ENCODE measurements around the gene OR4D11.

DNA sequence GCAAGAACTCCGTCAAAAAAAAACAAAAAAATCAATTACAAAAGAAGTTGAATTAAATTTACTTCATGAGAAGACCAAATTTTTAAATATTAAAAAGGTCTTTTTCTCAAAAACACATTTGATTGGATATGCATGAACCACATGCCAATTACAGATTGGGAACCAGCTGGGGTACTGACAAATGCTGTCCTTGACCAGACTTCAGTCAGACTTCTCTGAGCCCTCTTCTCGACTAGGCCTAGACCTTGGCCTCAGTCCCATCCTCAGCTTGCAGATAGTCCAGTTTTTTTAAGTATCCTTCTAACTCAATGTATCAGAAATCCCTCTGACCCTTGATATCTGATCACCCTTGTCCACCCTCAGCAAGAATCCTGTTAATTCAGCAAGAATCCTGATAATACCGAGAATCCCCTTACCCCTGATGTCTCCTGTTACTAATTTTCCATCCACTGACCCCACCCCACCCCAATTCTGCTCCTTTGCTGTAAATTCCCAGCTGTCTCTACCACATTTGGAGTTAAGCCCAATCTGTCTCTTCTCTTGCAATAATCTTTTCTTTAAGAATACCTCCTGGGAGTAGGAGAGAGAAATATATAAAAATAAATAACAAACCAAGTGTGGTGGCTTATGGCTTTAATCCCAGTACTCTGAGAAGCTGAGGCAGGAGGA, 38.9 kb downstream of the OR4D11 start:
- TF ChIP-seq, protein P1, sequence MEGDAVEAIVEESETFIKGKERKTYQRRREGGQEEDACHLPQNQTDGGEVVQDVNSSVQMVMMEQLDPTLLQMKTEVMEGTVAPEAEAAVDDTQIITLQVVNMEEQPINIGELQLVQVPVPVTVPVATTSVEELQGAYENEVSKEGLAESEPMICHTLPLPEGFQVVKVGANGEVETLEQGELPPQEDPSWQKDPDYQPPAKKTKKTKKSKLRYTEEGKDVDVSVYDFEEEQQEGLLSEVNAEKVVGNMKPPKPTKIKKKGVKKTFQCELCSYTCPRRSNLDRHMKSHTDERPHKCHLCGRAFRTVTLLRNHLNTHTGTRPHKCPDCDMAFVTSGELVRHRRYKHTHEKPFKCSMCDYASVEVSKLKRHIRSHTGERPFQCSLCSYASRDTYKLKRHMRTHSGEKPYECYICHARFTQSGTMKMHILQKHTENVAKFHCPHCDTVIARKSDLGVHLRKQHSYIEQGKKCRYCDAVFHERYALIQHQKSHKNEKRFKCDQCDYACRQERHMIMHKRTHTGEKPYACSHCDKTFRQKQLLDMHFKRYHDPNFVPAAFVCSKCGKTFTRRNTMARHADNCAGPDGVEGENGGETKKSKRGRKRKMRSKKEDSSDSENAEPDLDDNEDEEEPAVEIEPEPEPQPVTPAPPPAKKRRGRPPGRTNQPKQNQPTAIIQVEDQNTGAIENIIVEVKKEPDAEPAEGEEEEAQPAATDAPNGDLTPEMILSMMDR (IDR thresholded peaks at IDR 0.05) = no peak
- TF ChIP-seq POLR2A (IDR thresholded peaks at IDR 0.05) = no peak
